Measurements from ENCODE around the gene DNAI1.

DNA sequence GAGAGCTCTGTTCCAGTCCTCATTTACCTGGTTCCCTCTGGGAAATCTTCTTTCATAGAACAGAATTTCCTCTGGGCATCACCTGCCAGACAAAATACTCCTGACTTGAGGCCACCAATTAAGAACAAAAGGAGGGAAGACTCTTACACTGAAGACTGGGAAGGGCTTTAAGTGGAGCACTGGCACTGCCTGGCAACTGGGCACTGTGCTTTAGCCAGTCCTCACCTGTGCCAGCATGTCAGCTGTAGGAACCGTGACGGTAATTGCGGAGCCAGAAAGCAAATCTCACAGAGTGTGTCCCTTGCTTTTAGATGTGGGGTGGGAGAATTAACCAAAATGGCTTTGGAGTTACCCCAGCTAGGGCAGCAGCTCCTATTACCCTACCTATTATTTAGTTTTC is 40.9 kb upstream of the DNAI1 start:
- no peak for TF ChIP-seq MAFK (IDR thresholded peaks at IDR 0.05; ENCODE audit: low read depth, low read length)
- TF ChIP-seq POLR2A (IDR thresholded peaks at IDR 0.05; ENCODE audit: low read depth, low read length): no peak
- no peak for TF ChIP-seq RCOR1 (IDR thresholded peaks at IDR 0.05; ENCODE audit: insufficient replicate concordance, low read length)

Measured in IMR-90 (cell line).